Measurements from ENCODE around the gene CROCC2.

GRCh38 chr2:241040081-241040803 is 134.1 kb downstream of the CROCC2 start:
- TF ChIP-seq POLR2A (IDR thresholded peaks at IDR 0.05) (no peak), CTCF (IDR thresholded peaks at IDR 0.05) (no peak), POLR2AphosphoS5 (IDR thresholded peaks at IDR 0.05) (no peak)
